ENCODE data around the gene SNTG2. TPM values are rescaled to one million over a fixed set of nuclear protein-coding genes. Genes with fewer than 3 reads are reported as not detected.

The SNTG2 gene
- total and polyA plus RNA-seq, 7 donors = 0.26 to 1.7 (median 0.73) TPM; not detected in 2

- ATAC-seq (no peak), DNase-seq (no peak)
- no peak for TF ChIP-seq CTCF (IDR thresholded peaks at IDR 0.05)
- H3K4me1 ChIP-seq = no peaks in the 10 kb centered on the region
- no peak overlapping the region for H3K4me3 ChIP-seq
- 75 to 80% (median 75%) methylated on average over 7 of the region's 7 CpGs for WGBS, 3 donors
- H3K9me3 ChIP-seq = no peaks in the 10 kb centered on the region
- H3K27me3 ChIP-seq (ENCODE audit: insufficient read depth in 3 of 3, low read length in 2 of 3) = peaks cover 0 to 4% (median 0%) of the 10 kb centered on the region in 3 donors
- H3K36me3 ChIP-seq (ENCODE audit: insufficient read depth in 1 of 2, low read depth in 1 of 2) = no peaks in the 10 kb centered on the region
- intact Hi-C loops (cut with DNase I) = no loop called here
- H3K27ac ChIP-seq = no peak overlapping the region
Observed at GRCh38 chr2:1137264-1137663, 186.6 kb downstream of the SNTG2 start.

GRCh38 chr2:1137913-1138391, 187.3 kb downstream of the SNTG2 start:
- DNase-seq (no peak), ATAC-seq (no peak)
- Histone ChIP-seq H3K36me3 (ENCODE audit: insufficient read depth in 1 of 2, low read depth in 1 of 2) (no peaks in the 10 kb centered on the region), H3K9me3 (no peaks in the 10 kb centered on the region), H3K4me3 (no peak overlapping the region), H3K27ac (no peak overlapping the region), H3K4me1 (no peaks in the 10 kb centered on the region), H3K27me3 (ENCODE audit: insufficient read depth in 3 of 3, low read length in 2 of 3) (peaks cover 0 to 4% (median 0%) of the 10 kb centered on the region in 3 donors)
- intact Hi-C loops (cut with DNase I) = no loop called here
- WGBS, 3 donors = 53 to 67% (median 61%) methylated on average over 15 of the region's 15 CpGs
- TF ChIP-seq CTCF (IDR thresholded peaks at IDR 0.05) = no peak

DNA sequence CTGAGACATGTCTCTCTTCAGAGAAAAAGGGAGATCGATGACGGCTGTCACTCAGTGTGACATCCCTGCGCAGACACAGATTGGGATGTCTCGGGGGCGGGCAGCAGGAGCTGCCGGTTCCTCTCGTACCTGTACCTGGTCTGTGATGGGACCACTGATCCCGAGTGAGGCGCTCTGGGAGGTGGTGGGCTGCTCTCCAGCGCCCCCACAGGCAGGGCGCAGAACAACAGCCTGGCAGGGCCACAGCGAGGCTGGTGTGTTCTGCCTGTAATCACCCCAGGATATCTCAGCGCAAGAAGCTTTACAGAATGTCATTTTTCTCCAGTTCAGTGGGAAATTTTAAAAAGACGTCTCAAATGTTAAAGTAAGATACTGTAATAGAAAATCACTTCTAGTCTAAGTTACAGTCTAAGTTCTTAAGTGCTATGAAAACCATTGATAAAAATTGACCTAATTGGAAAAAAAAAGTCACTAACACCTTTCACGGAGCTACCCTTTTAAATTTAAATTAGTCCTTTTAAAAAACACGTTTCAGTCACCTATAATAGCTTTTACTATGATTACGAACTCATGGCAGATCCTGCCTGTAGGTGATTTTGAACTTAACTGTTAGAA, 189.8 kb downstream of the SNTG2 start:
- Histone ChIP-seq H3K4me1 (no peaks in the 10 kb centered on the region), H3K27ac (peak overlapping the region; percentile 44), H3K4me3 (no peak overlapping the region), H3K27me3 (ENCODE audit: insufficient read depth in 3 of 3, low read length in 2 of 3) (peaks cover 0 to 4% (median 0%) of the 10 kb centered on the region in 3 donors), H3K36me3 (ENCODE audit: insufficient read depth in 1 of 2, low read depth in 1 of 2) (no peaks in the 10 kb centered on the region), H3K9me3 (no peaks in the 10 kb centered on the region)
- 54 to 65% (median 63%) methylated on average over 17 of the region's 17 CpGs for WGBS, 3 donors
- intact Hi-C loops (cut with DNase I) = no loop called here
- no peak for DNase-seq
- ATAC-seq = no peak
- peak; percentile 55 for TF ChIP-seq CTCF (IDR thresholded peaks at IDR 0.05)

- intact Hi-C loops (cut with DNase I) = no loop called here
- no peak for DNase-seq
- 56 to 61% (median 60%) methylated on average over 7 of the region's 7 CpGs for WGBS, 3 donors
Observed at GRCh38 chr2:1141079-1141478, 190.4 kb downstream of the SNTG2 start.

More at GRCh38 chr2:1141079-1141478, 190.4 kb downstream of the SNTG2 start:
- no peak overlapping the region for H3K4me3 ChIP-seq
- H3K27me3 ChIP-seq (ENCODE audit: insufficient read depth in 3 of 3, low read length in 2 of 3) = peaks cover 0 to 4% (median 0%) of the 10 kb centered on the region in 3 donors
- H3K36me3 ChIP-seq (ENCODE audit: insufficient read depth in 1 of 2, low read depth in 1 of 2) = no peaks in the 10 kb centered on the region
- no peak for TF ChIP-seq CTCF (IDR thresholded peaks at IDR 0.05)
- H3K4me1 ChIP-seq = no peaks in the 10 kb centered on the region
- no peak for ATAC-seq
- H3K9me3 ChIP-seq = no peaks in the 10 kb centered on the region
- peak overlapping the region; percentile 44 for H3K27ac ChIP-seq
